Sigmoid colon (tissue), 7 donors: ENCODE measurements around the gene TSR3. TPM values are rescaled to one million over a fixed set of nuclear protein-coding genes. Genes with fewer than 3 reads are reported as not detected.
"Not testable (repeated sequence)": the region's sequence is repeated elsewhere in the genome, so short reads cannot be mapped to it uniquely, and the experiment has no call there.

Experiments used
- DNase-seq: peaks from one replicate; pipeline ENCODE4 v3.0.0-alpha.2; 2019
- H3K27ac ChIP-seq, 4 donors: fragments of 200-600 bp; sonication (generic); one replicate each; pipeline ENCODE4 v1.5.1; 2016 to 2019; ENCODE audit warnings: mild to moderate bottlenecking in 1 of 4
- H3K27me3 ChIP-seq, 3 donors: fragments of 200-600 bp; sonication (generic); one replicate each; pipeline ENCODE4 v1.5.1; 2019; ENCODE audit warnings: mild to moderate bottlenecking in 1 of 3
- H3K36me3 ChIP-seq, 4 donors: fragments of 200-600 bp; sonication (generic); one replicate each; pipeline ENCODE4 v1.5.1; 2016 to 2019
- H3K4me1 ChIP-seq, 4 donors: fragments of 200-600 bp; sonication (generic); one replicate each; pipeline ENCODE4 v1.5.1; 2017 to 2019
- H3K4me3 ChIP-seq, 4 donors: fragments of 200-600 bp; sonication (generic); one replicate each; pipeline ENCODE4 v1.5.1; 2017 to 2019; ENCODE audit warnings: mild to moderate bottlenecking in 2 of 4, moderate library complexity in 1 of 4
- H3K9me3 ChIP-seq, 4 donors: fragments of 200-600 bp in 3 of 4; sonication (generic) in 3 of 4; one replicate each; pipeline versions ENCODE4 v1.5.1 to v1.6.1; 2013 to 2019
- EP300 ChIP-seq, 4 donors: sonication (generic); formaldehyde crosslinking; IDR thresholded peaks; one replicate each; pipeline ENCODE4 v1.6.1; 2017; ENCODE audit warnings: antibody characterized with exemption in 4 of 4
- POLR2A ChIP-seq, 2 donors: fragments of 450-650 bp; IDR thresholded peaks; one replicate each; pipeline ENCODE4 v1.6.1; 2016; ENCODE audit warnings: antibody characterized with exemption in 2 of 2, mild to moderate bottlenecking in 2 of 2, moderate library complexity in 2 of 2
- POLR2AphosphoS5 ChIP-seq, 4 donors: sonication (generic); formaldehyde crosslinking; IDR thresholded peaks; one replicate each; pipeline ENCODE4 v1.6.1; 2017; ENCODE audit warnings: antibody characterized with exemption in 4 of 4
- WGBS, 2 donors: extraction: QIAGEN DNeasy Blood & Tissue Kit; methylation state at CpG; one replicate each; pipeline ENCODE4 v1.1.7; 2013; 5-methylcytosine and 5-hydroxymethylcytosine counted together
- intact Hi-C: fragments of 100-400 bp; cut with DNase I; formaldehyde crosslinking; loops from one replicate; pipeline ENCODE4 v1.15.1; 2023
- polyA plus RNA-seq, 3 donors: library from polyadenylated mRNA; stranded (reverse); fragments of 200-250 nt; gene quantifications; one replicate each; pipeline ENCODE4 v1.2.3, GENCODE V29; 2013
- total RNA-seq, 4 donors: library from RNA; depleted of rRNA; stranded (reverse); fragments of >200 nt; gene quantifications; one replicate each; pipeline ENCODE4 v1.1.0, GENCODE V29; 2016
- TF ChIP-seq, protein P1 (sequence below), 4 experiments: fragments of 450-650 bp in 3 of 4; fragments of 200-600 bp in 1 of 4; IDR thresholded peaks; one replicate each; pipeline ENCODE4 v1.5.1; 2016 to 2019; ENCODE audit warnings: antibody characterized with exemption in 4 of 4, mild to moderate bottlenecking in 3 of 4, moderate library complexity in 2 of 4
- donor health status: healthy with polysubstance abuse.
- donor health status: Bipolar disorder and iron deficiency.
- donor health status: healthy.

TSR3 gene
- total and polyA plus RNA-seq, 7 donors = 59.0 to 107 (median 83.4) TPM

DNA sequence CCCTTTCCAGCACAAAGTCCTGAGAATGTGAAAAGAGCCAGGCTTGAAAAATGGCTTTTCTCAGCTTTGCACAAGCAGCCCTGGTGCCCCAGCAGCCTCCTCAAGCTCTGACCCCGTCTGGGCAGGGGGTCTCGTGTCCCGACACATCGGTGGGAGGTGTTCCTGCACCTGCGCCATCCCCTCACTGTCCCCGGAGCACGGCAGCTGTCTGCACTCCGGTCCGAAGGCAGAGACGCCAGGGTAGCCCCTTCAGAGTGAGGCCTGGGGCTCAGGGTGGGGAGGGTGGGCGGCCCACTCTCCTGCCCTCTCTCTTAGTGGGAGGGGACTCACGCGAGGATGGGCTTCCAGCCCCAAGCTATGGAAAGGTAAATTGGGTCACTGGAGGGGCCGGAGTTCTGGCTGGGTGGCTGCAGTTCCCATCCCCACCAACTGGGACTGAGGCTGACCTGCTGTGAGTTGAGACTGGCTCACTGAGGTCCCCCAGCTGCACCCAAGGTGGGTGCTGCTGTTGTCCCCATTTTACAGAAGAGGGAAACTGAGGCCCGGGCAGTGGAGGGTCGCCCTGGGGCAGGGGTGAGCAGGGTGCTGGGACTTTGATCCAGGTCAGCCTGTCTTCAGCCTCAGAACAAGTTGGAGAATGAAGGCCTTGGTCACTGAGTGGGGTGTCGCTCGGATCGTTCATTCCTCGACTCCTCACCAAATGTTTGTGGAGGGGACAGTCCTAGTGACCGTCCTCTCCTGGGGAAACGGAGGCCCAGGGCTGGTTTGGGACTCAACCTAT, 20.6 kb downstream of the TSR3 start:
- DNase-seq = no peak
- peaks cover 0 to 34% (median 26%) of the 10 kb centered on the region in 4 donors for H3K4me1 ChIP-seq
- intact Hi-C loops = no loop called here
- H3K27me3 ChIP-seq = peaks cover 33 to 56% (median 51%) of the 10 kb centered on the region in 3 donors
- H3K27ac ChIP-seq = peak overlapping the region in 3 of 4 donors; percentile 4 to 37 (median 20)
- WGBS, 2 donors = 50 to 56% methylated on average over 22 of the region's 22 CpGs
- peak overlapping the region in 3 of 4 donors; percentile 29 to 41 (median 40) for H3K4me3 ChIP-seq
- H3K36me3 ChIP-seq = peaks cover 0 to 10% (median 0%) of the 10 kb centered on the region in 4 donors
- TF ChIP-seq EP300 (IDR thresholded peaks at IDR 0.05) = no peak
- TF ChIP-seq, protein P1, sequence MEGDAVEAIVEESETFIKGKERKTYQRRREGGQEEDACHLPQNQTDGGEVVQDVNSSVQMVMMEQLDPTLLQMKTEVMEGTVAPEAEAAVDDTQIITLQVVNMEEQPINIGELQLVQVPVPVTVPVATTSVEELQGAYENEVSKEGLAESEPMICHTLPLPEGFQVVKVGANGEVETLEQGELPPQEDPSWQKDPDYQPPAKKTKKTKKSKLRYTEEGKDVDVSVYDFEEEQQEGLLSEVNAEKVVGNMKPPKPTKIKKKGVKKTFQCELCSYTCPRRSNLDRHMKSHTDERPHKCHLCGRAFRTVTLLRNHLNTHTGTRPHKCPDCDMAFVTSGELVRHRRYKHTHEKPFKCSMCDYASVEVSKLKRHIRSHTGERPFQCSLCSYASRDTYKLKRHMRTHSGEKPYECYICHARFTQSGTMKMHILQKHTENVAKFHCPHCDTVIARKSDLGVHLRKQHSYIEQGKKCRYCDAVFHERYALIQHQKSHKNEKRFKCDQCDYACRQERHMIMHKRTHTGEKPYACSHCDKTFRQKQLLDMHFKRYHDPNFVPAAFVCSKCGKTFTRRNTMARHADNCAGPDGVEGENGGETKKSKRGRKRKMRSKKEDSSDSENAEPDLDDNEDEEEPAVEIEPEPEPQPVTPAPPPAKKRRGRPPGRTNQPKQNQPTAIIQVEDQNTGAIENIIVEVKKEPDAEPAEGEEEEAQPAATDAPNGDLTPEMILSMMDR (IDR thresholded peaks at IDR 0.05) = no peak
- TF ChIP-seq POLR2AphosphoS5 (IDR thresholded peaks at IDR 0.05) = no peak
- no peak for TF ChIP-seq POLR2A (IDR thresholded peaks at IDR 0.05)
- peaks cover 0 to 5% (median 0%) of the 10 kb centered on the region in 4 donors for H3K9me3 ChIP-seq

DNA sequence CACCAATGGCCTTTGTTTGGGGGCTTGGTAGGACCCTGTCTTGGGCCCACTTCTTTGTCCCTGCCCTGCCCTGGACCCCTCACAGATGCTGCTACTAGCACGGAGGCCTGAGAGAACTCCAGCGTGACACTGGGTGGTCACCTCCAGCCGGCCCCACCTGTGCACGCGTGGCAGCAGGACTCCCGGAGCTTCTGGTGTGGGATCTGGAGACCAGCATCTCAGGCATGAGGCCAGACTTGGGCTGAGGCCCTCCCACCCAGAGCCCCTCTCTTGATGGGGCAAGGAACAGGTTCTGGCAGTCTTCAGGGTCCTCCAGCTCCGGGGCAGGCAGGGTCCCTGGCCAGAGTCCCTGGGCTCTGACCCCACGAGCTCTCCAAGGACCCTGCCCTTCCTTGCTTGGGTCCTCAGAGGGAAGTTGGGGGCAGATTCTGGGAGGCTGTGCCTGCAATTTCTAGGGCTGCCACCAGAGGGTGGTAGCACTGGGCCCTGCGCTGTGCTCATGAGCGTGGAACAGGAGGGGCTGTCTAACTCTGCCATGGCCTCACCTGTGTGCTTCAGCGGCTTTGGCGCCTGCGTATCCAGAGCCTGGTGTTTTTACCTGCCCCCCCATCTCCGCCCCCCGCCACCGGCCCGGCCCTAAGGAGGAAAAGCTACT, 21.3 kb downstream of the TSR3 start:
- WGBS, 2 donors = 78 to 88% methylated on average over 17 of the region's 17 CpGs
- TF ChIP-seq EP300 (IDR thresholded peaks at IDR 0.05) = no peak
- no peak for TF ChIP-seq POLR2AphosphoS5 (IDR thresholded peaks at IDR 0.05)
- TF ChIP-seq, protein P1 (IDR thresholded peaks at IDR 0.05) = peak in 1 of 4 experiments; percentile 17
- no peak for TF ChIP-seq POLR2A (IDR thresholded peaks at IDR 0.05)
- peaks cover 33 to 48% (median 45%) of the 10 kb centered on the region in 3 donors for H3K27me3 ChIP-seq
- peaks cover 0 to 34% (median 26%) of the 10 kb centered on the region in 4 donors for H3K4me1 ChIP-seq
- intact Hi-C loops = no loop called here
- H3K9me3 ChIP-seq = peaks cover 0 to 5% (median 0%) of the 10 kb centered on the region in 4 donors
- H3K4me3 ChIP-seq = no peak overlapping the region
- H3K27ac ChIP-seq = no peak overlapping the region
- DNase-seq = no peak
- H3K36me3 ChIP-seq = peaks cover 0 to 16% (median 4%) of the 10 kb centered on the region in 4 donors

DNA sequence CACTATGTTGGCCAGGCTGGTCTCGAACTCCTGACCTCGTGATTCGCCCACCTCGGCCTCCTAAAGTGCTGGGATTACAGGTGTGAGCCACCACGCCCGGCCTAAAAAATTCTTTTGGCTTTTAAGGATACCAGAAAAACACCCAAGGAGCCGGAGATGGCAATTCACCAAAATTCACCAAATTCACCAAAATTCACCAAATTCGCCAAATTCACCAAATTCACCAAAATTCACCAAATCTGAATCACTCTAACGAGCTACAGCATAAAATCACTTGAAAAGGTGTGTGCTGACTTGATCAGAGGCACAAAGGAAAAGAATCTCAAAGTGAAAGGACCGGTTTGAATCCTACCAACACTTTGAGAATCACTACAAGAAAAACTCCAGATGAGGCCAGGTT, 22.7 kb downstream of the TSR3 start:
- H3K4me3 ChIP-seq, H3K9me3 ChIP-seq, intact Hi-C loops, H3K27ac ChIP-seq, DNase-seq: not testable (repeated sequence)
- peaks cover 12 to 30% (median 16%) of the 10 kb centered on the region in 4 donors for H3K36me3 ChIP-seq
- WGBS, 2 donors = 89 to 94% methylated on average over 10 of the region's 10 CpGs
- H3K27me3 ChIP-seq = peaks cover 21 to 34% (median 31%) of the 10 kb centered on the region in 3 donors
- peaks cover 0 to 27% (median 20%) of the 10 kb centered on the region in 4 donors for H3K4me1 ChIP-seq

DNA sequence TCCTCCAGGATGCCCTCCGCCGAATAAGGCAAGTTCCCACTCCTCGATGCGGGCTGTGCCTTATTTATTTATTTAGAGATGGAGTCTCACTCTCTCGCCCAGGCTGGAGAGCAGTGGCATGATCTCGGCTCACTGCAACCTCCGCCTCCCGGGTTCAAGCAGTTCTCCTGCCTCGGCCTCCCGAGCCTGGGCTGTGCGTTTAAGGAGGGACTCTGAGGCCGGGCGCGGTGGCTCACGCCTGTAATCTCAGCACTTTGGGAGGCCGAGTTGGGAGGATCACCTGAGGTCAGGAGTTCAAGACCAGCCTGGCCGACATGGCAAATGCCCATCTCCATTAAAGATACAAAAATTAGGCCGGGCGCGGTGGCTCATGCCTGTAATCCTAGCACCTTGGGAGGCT, 23.5 kb downstream of the TSR3 start:
- H3K36me3 ChIP-seq = peaks cover 17 to 38% (median 21%) of the 10 kb centered on the region in 4 donors
- H3K27ac ChIP-seq, H3K9me3 ChIP-seq, DNase-seq, H3K4me3 ChIP-seq, intact Hi-C loops: not testable (repeated sequence)
- H3K27me3 ChIP-seq = peaks cover 13 to 26% (median 23%) of the 10 kb centered on the region in 3 donors
- 89 to 90% methylated on average over 20 of the region's 20 CpGs for WGBS, 2 donors
- peaks cover 0 to 20% (median 12%) of the 10 kb centered on the region in 4 donors for H3K4me1 ChIP-seq

DNA sequence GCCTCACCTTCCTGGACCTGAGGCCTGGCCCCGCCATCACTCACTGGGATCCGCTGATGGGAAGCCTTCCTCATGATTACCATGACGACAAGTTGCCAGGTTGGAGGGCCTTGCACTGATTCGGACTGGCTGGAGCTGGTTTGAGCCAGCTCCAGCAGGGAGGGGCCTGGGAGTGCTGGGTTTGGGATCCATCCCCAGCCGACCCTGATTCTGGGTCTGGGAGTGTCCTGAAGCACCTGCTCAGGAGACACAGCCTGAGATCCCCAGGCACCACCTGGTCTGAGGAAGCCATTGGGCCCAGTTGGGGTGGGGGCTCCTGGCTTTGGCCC, 24.1 kb downstream of the TSR3 start:
- Histone ChIP-seq H3K27ac (no peak overlapping the region), H3K36me3 (peaks cover 17 to 44% (median 23%) of the 10 kb centered on the region in 4 donors), H3K4me1 (peaks cover 0 to 15% (median 6%) of the 10 kb centered on the region in 4 donors), H3K4me3 (no peak overlapping the region), H3K9me3 (peaks cover 0 to 5% (median 0%) of the 10 kb centered on the region in 4 donors), H3K27me3 (peaks cover 8 to 20% (median 17%) of the 10 kb centered on the region in 3 donors)
- intact Hi-C loops = no loop called here
- no peak for TF ChIP-seq POLR2A (IDR thresholded peaks at IDR 0.05)
- 67 to 74% methylated on average over 5 of the region's 5 CpGs for WGBS, 2 donors
- no peak for DNase-seq

DNA sequence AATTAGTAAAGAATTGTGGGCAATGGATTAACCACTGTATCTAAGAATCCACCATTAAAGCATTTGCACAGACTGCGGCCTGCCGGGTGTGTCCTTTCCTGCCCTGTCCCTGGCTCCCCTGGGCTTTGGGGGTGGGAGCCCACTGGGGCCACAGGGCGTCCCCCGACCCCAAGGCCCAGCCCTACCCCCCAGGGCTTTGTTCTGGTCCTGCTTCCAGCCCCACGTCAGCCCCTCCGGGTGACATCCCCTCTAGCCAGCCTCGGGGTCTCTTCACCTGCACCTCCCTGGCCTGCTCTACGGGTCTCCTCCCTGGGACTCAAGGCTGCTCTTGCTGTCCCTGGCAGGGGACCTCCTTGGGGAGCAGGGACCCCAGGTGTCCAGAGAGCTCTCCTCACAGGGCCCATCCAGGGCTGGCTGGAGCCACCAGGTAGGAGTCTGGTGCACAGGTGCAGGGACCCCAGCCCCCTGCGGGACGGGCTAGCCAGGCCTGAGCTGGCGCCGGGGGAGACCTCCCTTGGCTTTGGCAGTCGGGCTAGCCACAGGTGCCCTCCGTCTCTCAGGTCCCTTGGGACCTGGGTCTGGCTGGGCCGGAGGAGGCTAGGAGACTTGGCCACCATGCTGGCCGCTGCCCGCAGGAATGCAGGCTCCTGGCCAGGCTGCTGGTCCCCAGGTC, 24.6 kb downstream of the TSR3 start:
- Histone ChIP-seq H3K9me3 (peaks cover 0 to 5% (median 0%) of the 10 kb centered on the region in 4 donors), H3K36me3 (peaks cover 17 to 49% (median 23%) of the 10 kb centered on the region in 4 donors), H3K4me3 (no peak overlapping the region), H3K4me1 (peaks cover 0 to 10% (median 3%) of the 10 kb centered on the region in 4 donors), H3K27ac (no peak overlapping the region), H3K27me3 (peaks cover 2 to 15% (median 12%) of the 10 kb centered on the region in 3 donors)
- no peak for TF ChIP-seq POLR2AphosphoS5 (IDR thresholded peaks at IDR 0.05)
- TF ChIP-seq POLR2A (IDR thresholded peaks at IDR 0.05) = no peak
- TF ChIP-seq EP300 (IDR thresholded peaks at IDR 0.05) = no peak
- TF ChIP-seq, protein P1 (IDR thresholded peaks at IDR 0.05) = no peak
- intact Hi-C loops = no loop called here
- WGBS, 2 donors = 76 to 80% methylated on average over 17 of the region's 17 CpGs
- DNase-seq = no peak
